ENCODE results near the gene HLA-DQA1.
A peak's percentile ranks its signal among the peaks of the same experiment; 100 is the strongest.
"Not testable (repeated sequence)": the region's sequence is repeated elsewhere in the genome, so short reads cannot be mapped to it uniquely, and the experiment has no call there.

The HLA-DQA1 gene

GRCh38 chr6:32643904-32644303, 6.7 kb downstream of the HLA-DQA1 start:
- intact Hi-C loops (cut with DNase I) = no loop called here
- DNase-seq = no peak

DNA sequence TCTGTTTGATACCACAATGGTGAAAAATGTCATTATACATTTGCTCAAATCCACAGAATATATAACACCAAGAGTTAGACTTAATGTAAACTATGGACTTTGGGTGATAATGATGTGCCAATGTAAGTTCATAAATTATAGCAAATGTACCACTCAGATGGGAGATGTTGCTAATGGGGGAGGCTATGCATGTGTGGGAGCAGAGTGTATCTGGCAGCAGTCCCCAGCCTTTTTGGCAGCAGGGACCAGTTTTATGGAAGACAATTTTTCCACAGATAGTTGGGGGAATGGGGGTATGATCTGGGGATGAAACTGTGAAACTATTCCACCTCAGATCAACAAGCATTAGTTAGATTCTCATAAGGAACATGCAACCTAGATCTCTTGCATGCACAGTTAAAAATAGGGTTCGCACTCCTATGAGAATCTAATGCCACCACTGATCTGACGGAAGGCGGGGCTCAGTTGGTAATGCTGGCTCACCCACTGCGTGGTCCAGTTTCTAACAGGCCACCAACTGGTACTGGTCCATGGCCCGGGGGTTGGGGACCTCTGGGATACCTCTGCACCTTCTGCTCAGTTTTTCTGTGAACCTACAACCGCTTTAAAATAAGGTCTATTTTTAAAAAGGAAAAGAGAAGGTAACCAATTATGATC, 8.0 kb downstream of the HLA-DQA1 start:
- intact Hi-C loops (cut with DNase I) = no loop called here
- no peak for DNase-seq

- intact Hi-C loops (cut with DNase I) = no loop called here
Measured at GRCh38 chr6:32655203-32655710, 18.1 kb downstream of the HLA-DQA1 start.

GRCh38 chr6:32657329-32657728, 20.1 kb downstream of the HLA-DQA1 start:
- DNase-seq; intact Hi-C loops (cut with DNase I): not testable (repeated sequence)

More at GRCh38 chr6:32655203-32655710, 18.1 kb downstream of the HLA-DQA1 start:
- no peak for DNase-seq

GRCh38 chr6:32657819-32658218, 20.6 kb downstream of the HLA-DQA1 start:
- intact Hi-C loops (cut with DNase I); DNase-seq: not testable (repeated sequence)

GRCh38 chr6:32658268-32658897, 21.2 kb downstream of the HLA-DQA1 start:
- intact Hi-C loops (cut with DNase I) = no loop called here

GRCh38 chr6:32659856-32660595, 22.8 kb downstream of the HLA-DQA1 start:
- DNase-seq = no peak
- intact Hi-C loops (cut with DNase I) = no loop called here

More at GRCh38 chr6:32658268-32658897, 21.2 kb downstream of the HLA-DQA1 start:
- no peak for DNase-seq

DNA sequence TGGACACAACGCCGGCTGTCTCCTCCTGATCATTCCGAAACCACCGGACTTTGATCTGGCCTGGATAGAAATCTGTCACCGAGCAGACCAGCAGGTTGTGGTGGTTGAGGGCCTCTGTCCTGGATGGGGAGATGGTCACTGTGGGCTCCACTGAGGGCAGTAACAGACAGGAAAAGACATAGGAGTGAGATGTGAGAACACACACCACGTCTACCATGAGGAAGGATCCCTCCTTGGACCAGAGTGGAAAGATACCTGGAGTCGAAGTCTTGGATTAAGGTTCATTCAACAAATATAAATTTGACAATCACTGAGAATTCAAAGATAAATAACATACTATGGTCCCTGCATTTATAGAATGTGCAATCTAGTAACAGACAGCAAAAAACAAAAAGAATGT, 24.9 kb downstream of the HLA-DQA1 start:
- intact Hi-C loops (cut with DNase I) = no loop called here
- DNase-seq = no peak

DNA sequence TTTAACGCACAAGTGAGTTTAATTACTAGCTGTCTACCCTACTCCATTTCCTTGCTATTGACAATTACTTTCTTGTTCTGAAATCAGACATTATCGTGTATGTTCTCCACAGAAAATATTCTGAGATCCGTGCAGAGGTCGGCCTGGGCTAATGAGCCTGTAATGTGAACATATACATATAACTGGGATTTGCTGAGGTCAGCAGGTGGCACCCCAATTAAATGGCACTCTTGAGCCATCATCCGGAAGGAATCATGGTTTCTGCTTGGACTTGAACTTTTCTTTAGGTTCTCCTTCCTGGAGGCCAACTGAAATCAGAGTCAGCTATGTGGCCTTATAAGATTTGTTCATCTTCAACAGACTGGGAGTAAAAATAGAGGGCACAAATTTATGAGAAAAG, 25.6 kb downstream of the HLA-DQA1 start:
- no peak for DNase-seq
- intact Hi-C loops (cut with DNase I) = no loop called here

DNA sequence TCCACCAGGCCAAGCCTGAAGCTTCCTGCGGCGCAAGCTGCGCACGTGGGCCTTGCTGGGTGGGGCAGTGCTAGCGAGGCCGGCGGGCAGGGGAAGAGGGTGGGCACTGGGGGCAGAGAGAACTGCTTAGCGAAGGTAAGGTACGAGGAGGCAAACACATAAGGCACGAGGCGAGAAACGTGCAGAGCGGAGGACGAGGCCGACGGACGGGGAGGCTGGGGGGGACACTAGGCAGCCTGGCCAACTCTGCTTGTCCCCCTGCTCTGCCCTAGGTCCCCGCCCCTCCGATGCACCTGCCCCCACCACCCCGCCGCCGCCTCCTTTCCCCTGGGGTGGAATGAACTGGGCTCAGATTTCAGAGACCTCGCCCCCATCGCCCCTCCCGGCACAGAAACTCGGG, 27.1 kb downstream of the HLA-DQA1 start:
- intact Hi-C loops (cut with DNase I) = no loop called here
- no peak for DNase-seq

GRCh38 chr6:32664827-32665362, 27.7 kb downstream of the HLA-DQA1 start:
- DNase-seq = peak in 15 of 42 donors; percentile 2 to 49 (median 15)
- intact Hi-C loops (cut with DNase I) = no loop called here

DNA sequence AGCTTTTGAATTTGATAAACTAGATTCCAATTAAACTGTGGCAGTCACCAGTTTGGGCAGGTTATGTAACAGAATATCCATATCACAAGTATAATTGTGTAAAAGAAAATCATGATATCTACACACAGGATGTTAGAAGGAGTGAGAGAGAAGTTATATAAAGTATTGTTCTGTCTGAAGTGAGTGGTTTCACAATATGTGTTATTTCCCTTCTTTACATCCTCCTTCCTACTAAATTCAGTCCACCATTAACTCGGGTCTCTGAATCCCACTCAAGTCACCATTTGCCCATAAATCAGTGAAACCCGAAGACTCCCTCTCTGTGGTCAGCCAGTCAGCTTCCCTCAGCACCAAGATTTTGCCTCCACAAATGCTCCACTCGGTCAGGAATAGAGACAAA, 28.5 kb downstream of the HLA-DQA1 start:
- no peak for DNase-seq
- intact Hi-C loops (cut with DNase I) = no loop called here

DNA sequence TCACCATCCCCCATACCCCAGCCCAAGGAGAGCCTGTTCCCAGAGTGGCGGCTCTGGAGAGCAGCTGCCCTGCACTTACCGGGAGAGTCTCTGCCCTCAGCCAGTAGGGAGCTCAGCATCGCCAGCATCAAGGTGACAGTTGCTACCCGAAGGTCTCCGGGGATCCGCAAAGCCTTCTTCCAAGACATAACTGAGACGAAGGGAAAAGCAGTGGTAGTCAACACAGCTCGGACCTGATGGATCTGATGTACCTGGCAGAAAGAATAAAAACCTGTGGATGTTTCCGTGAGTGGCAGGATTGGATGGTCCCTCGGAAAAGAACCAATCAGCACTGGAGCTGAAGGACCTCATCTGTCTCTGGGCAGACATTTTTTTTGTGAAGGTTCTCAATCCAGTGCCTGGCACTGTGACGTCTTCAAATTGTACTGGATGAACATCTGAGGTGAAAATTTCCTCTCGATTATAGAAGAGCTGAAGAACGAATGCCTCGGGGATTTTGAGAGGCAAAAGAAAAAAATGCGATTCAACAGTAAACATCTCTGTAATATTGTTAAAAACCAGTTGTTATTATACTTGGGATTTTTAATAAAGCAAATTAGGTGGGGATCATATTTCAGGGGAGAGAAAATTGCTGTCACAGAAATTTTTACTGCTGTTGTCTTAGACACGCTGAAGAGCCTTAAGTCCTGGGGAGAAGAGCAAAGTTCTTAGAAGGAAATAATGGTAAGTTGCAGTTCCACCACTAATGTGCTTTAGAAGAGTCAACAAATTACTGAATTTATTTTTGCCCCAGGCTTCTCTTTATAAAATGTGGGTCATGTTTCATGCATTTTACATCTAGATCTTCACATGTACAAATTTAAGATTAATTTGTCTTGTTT, 29.5 kb downstream of the HLA-DQA1 start, which contains the start of gene HLA-DQB1:
HLA-DQB1 (minus strand) TSS at position 238 of the 881 bp plus-strand sequence; CDS start at position 188, 50 bp downstream.
- peak in 22 of 42 donors; percentile 8 to 70 (median 46) for DNase-seq
- intact Hi-C loops (cut with DNase I) = no loop called here

GRCh38 chr6:32668226-32668747, 31.1 kb downstream of the HLA-DQA1 start:
- peak in 28 of 42 donors; percentile 2 to 62 (median 26) for DNase-seq
- intact Hi-C loops (cut with DNase I) = no loop called here

DNA sequence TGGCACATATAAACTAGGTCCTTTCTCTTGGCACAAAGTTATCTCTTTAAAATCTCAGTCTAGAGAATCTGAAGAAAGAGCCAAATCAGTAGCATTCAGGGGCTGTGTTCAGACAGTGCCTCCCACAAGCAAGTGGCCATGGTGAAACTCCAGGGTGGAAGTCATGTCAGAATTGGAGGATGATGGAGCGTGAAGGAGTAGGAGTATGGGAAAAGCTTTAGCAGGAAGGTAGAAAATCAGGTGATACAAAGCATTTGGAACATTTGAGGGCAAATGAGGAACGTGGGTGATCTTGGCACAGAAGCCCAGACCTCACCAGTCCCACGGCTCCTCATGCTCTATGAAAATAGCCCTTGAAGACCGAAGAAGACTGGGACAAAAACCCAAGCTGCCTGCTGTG, 32.0 kb downstream of the HLA-DQA1 start:
- no peak for DNase-seq
- intact Hi-C loops (cut with DNase I) = no loop called here

- no peak for DNase-seq
- intact Hi-C loops (cut with DNase I) = no loop called here
Measured at GRCh38 chr6:32669893-32670292, 32.7 kb downstream of the HLA-DQA1 start.

GRCh38 chr6:32671908-32672307, 34.7 kb downstream of the HLA-DQA1 start:
- DNase-seq; intact Hi-C loops (cut with DNase I): not testable (repeated sequence)

- DNase-seq; intact Hi-C loops (cut with DNase I): not testable (repeated sequence)
Measured at GRCh38 chr6:32674123-32674522, 36.9 kb downstream of the HLA-DQA1 start.
